Measurements from ENCODE around the gene OCA2.

DNA sequence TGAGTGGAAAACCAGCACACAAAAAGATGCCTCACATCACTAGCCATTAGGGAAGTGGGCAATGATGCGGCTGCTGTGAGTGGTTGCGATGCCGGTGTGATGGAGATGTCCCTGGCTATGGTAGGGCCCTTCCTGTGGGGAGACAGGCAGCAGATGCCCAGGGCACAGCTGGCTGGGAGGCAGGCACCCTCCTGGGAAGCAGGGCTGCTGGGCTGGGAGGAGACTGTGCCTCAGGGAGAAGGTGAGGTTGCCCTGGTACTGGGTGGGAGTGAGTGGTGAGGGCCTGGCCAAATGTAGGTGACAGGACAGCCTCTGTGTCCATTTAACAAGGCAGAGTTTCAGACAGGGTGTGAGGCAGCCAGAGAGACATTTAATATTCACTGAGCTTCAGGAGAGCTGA, 335.6 kb downstream of the OCA2 start:
- TF ChIP-seq, protein P1, sequence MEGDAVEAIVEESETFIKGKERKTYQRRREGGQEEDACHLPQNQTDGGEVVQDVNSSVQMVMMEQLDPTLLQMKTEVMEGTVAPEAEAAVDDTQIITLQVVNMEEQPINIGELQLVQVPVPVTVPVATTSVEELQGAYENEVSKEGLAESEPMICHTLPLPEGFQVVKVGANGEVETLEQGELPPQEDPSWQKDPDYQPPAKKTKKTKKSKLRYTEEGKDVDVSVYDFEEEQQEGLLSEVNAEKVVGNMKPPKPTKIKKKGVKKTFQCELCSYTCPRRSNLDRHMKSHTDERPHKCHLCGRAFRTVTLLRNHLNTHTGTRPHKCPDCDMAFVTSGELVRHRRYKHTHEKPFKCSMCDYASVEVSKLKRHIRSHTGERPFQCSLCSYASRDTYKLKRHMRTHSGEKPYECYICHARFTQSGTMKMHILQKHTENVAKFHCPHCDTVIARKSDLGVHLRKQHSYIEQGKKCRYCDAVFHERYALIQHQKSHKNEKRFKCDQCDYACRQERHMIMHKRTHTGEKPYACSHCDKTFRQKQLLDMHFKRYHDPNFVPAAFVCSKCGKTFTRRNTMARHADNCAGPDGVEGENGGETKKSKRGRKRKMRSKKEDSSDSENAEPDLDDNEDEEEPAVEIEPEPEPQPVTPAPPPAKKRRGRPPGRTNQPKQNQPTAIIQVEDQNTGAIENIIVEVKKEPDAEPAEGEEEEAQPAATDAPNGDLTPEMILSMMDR (IDR thresholded peaks at IDR 0.05): no peak
- TF ChIP-seq POLR2A (IDR thresholded peaks at IDR 0.05) (no peak), POLR2AphosphoS5 (IDR thresholded peaks at IDR 0.05; ENCODE audit: insufficient read depth in 1 of 2, low read depth in 1 of 2) (no peak)

All from vagina (tissue), 2 donors.